Measurements from ENCODE around the gene VAMP2. TPM values are rescaled to one million over a fixed set of nuclear protein-coding genes. Genes with fewer than 3 reads are reported as not detected.

Gene VAMP2
- total and polyA plus RNA-seq, 3 donors from 2014 or later: 66.3 to 116 (median 76.5) TPM

DNA sequence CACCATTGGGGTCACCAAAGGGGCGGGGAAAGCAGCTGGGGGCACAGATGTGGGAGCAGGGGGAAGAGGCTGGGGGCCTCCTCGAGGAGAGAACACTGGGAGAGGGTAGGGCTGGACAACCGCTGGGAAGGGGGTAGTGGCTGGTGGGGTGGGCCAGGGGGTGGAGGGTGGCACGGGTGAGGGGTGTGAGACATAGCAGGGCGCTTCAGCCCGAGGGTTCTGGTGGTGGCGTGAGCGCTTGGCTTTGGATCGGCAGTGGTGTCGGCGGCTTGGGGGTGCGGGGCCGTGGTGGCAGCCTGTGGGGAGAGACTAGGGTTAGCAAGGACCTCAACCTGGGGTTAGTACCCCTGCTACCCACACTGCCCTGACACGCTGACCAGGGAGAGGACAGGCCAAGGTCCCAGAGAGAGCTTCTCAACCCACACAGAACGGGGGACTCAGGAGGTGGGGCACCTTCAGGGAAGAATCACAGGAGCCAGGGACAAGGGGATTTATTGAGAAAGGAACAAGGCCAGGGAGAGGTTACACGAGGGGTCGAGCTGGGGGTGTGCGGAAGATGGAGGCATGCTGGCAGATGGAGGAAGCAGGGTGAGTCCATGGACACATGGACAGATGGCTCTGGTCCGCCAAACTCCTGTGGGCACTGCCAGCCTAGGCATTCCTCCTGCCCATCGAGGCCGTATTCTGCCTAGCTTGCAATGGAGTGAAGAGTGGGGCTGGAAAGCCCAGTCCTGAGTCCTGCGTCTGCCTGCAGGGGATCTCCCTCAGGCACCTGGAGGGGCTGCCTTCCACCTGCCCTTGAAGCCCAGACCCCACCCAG, 19.0 kb downstream of the VAMP2 start:
- Histone ChIP-seq H3K9me3 (no peaks in the 10 kb centered on the region), H3K36me3 (ENCODE audit: low read depth, missing control alignments) (no peaks in the 10 kb centered on the region), H3K4me1 (no peaks in the 10 kb centered on the region), H3K27ac (peak overlapping the region in 1 of 2 donors; percentile 96), H3K27me3 (no peaks in the 10 kb centered on the region), H3K4me3 (no peak overlapping the region)
- intact Hi-C loops (cut with DNase I; ENCODE audit: low total_unique reads): no loop called here
- 88 to 90% methylated on average over 17 to 22 of the region's 22 CpGs for WGBS, 2 donors
- TF ChIP-seq CTCF (IDR thresholded peaks at IDR 0.05) (no peak), POLR2A (IDR thresholded peaks at IDR 0.05) (no peak)
- DNase-seq: no peak

GRCh38 chr17:8142887-8143580, 19.7 kb downstream of the VAMP2 start:
- no peaks in the 10 kb centered on the region for H3K4me1 ChIP-seq

GRCh38 chr17:8142158-8142886, 20.4 kb downstream of the VAMP2 start:
- H3K9me3 ChIP-seq: no peaks in the 10 kb centered on the region
- no peak overlapping the region for H3K4me3 ChIP-seq
- TF ChIP-seq CTCF (IDR thresholded peaks at IDR 0.05) (no peak), POLR2A (IDR thresholded peaks at IDR 0.05) (no peak)
- peak overlapping the region in 1 of 2 donors; percentile 96 for H3K27ac ChIP-seq
- DNase-seq: no peak
- H3K27me3 ChIP-seq: no peaks in the 10 kb centered on the region
- intact Hi-C loops (cut with DNase I; ENCODE audit: low total_unique reads): no loop called here
- H3K4me1 ChIP-seq: no peaks in the 10 kb centered on the region
- no peaks in the 10 kb centered on the region for H3K36me3 ChIP-seq (ENCODE audit: low read depth, missing control alignments)
- 85 to 90% methylated on average over 2 to 23 of the region's 23 CpGs for WGBS, 2 donors

More at GRCh38 chr17:8142887-8143580, 19.7 kb downstream of the VAMP2 start:
- DNase-seq: no peak
- WGBS, 2 donors: 86 to 87% methylated on average over 12 to 14 of the region's 15 CpGs
- Histone ChIP-seq H3K27ac (peak overlapping the region; percentile 4 to 96), H3K4me3 (no peak overlapping the region), H3K9me3 (no peaks in the 10 kb centered on the region), H3K27me3 (no peaks in the 10 kb centered on the region), H3K36me3 (ENCODE audit: low read depth, missing control alignments) (no peaks in the 10 kb centered on the region)
- TF ChIP-seq CTCF (IDR thresholded peaks at IDR 0.05): no peak
- TF ChIP-seq POLR2A (IDR thresholded peaks at IDR 0.05): no peak
- intact Hi-C loops (cut with DNase I; ENCODE audit: low total_unique reads): no loop called here

GRCh38 chr17:8141741-8142140, 21.0 kb downstream of the VAMP2 start:
- intact Hi-C loops (cut with DNase I; ENCODE audit: low total_unique reads): no loop called here
- Histone ChIP-seq H3K27ac (peak overlapping the region in 1 of 2 donors; percentile 96), H3K27me3 (no peaks in the 10 kb centered on the region), H3K4me3 (no peak overlapping the region), H3K9me3 (no peaks in the 10 kb centered on the region), H3K4me1 (no peaks in the 10 kb centered on the region), H3K36me3 (ENCODE audit: low read depth, missing control alignments) (no peaks in the 10 kb centered on the region)
- DNase-seq: no peak
- WGBS, 2 donors: 81 to 82% methylated on average over 9 to 11 of the region's 11 CpGs
- TF ChIP-seq POLR2A (IDR thresholded peaks at IDR 0.05) (no peak), CTCF (IDR thresholded peaks at IDR 0.05) (no peak)
